H1 (cell line): ENCODE measurements around the gene BCLAF3. TPM values are rescaled to one million over a fixed set of nuclear protein-coding genes. Genes with fewer than 3 reads are reported as not detected.

Source experiments
- microRNA counts: library from miRNA; unstranded; fragments of <30 nt; microRNA quantifications from one replicate; lab custom pipeline; 2015
- microRNA-seq, 2 experiments: library from miRNA; unstranded; fragments of <30 nt; microRNA quantifications; one replicate each; pipeline versions ENCODE4 to v1.2.0, GENCODE V29; 2016 to 2020; ENCODE audit warnings: borderline microRNAs expressed in 2 of 2, borderline number of aligned reads in 2 of 2, borderline replicate concordance in 1 of 2
- polyA plus RNA-seq, 7 experiments: library from polyadenylated mRNA; depleted of rRNA in 3 of 7; stranded (reverse) in 5 of 7; unstranded in 2 of 7; fragments of >200 nt in 5 of 7; fragments of 200-250 nt in 2 of 7; gene quantifications; 1 replicate in 5 of 7; 2 replicates in 1 of 7; 4 replicates in 1 of 7; pipeline versions ENCODE4 v1.2.1 to v1.2.3, GENCODE V29; 2011 to 2013; ENCODE audit warnings: missing spikeins in 2 of 7, mixed read lengths in 2 of 7
- small RNA-seq: library from polyadenylated mRNA; stranded (forward); fragments of <200 nt; extraction: miRNeasy Mini kit (QIAGEN cat#:217004); gene quantifications from one replicate; pipeline ENCODE3, GENCODE V24; 2013; ENCODE audit not compliant: insufficient read depth
- total RNA-seq: library from RNA; stranded (reverse); fragmentation: NEBNext Ultra II Directional; extraction: Animal tissue kit (Norgen Biotek cat#: 25700); gene quantifications from 2 replicates; pipeline ENCODE4 v1.2.1, GENCODE V29; 2021

The BCLAF3 gene
- total and polyA plus RNA-seq, 2 of the 8 experiments (the other 6 are each of a cell fraction or from before 2014, with no cell fraction given) = 1.3 to 9.0 TPM

MicroRNAs encoded within 50 kb of the gene (microRNA counts, 767-probe panel; counts per million panel counts)
- 879 counts per million, percentile 95 among the panel's probes with 10 or more counts for microRNA hsa-miR-23c (lab: Ali Mortazavi, UCI)

Small RNAs within 50 kb of the gene (microRNA-seq; reads per million reads assigned to microRNA genes)
- gene MIR23C = 0 to 1.6 reads per million in 2 experiments

Small RNAs within 50 kb of the gene (small RNA-seq; reads per million reads assigned to genes)
- gene MIR23C = not detected
- gene RF00019 = not detected

Other genes with a start within 250 kb of the BCLAF3 start
- 13.4 and 15.3 TPM in 2 replicates for gene SH3KBP1, start 103.5 kb downstream of the BCLAF3 start, total RNA-seq
- 5.3 and 7.2 TPM in 2 replicates for gene SH3KBP1, start 103.5 kb downstream of the BCLAF3 start, polyA plus RNA-seq (2011; rRNA removed)
- 0.65 and 1.0 TPM in 2 replicates for gene MAP7D2, start 125.8 kb upstream of the BCLAF3 start, total RNA-seq
- gene MAP7D2, start 125.8 kb upstream of the BCLAF3 start, polyA plus RNA-seq (2011; rRNA removed) = 0.41 and 0.83 TPM in 2 replicates
- 173 and 175 TPM in 2 replicates for gene EIF1AX, start 150.8 kb upstream of the BCLAF3 start, total RNA-seq
- gene EIF1AX, start 150.8 kb upstream of the BCLAF3 start, polyA plus RNA-seq (2011; rRNA removed) = 15.5 and 34.0 TPM in 2 replicates